Thoracic aorta (tissue), 2 donors: ENCODE results near the gene EMX1. TPM values are rescaled to one million over a fixed set of nuclear protein-coding genes. Genes with fewer than 3 reads are reported as not detected.

Source experiments
- ATAC-seq: fragments of 150-250 bp; one replicate; pipeline ENCODE4 v1.8.0; 2017; ENCODE audit warnings: low read depth; ENCODE audit not compliant: insufficient number of reproducible peaks, low FRiP score
- DNase-seq: peaks from one replicate; pipeline ENCODE4 v3.0.0-alpha.2; 2020; ENCODE audit warnings: low spot score
- H3K27ac ChIP-seq, 2 donors: fragments of 200-600 bp; sonication (generic); 1 replicate in 1 of 2; 2 replicates in 1 of 2; pipeline ENCODE4 v1.5.1; 2016; ENCODE audit warnings: mild to moderate bottlenecking in 2 of 2, moderate library complexity in 2 of 2
- H3K27me3 ChIP-seq: fragments of 200-600 bp; sonication (generic); replicated peaks from 2 replicates; pipeline ENCODE4 v1.6.0; 2016; ENCODE audit warnings: mild to moderate bottlenecking; ENCODE audit not compliant: insufficient read depth
- H3K36me3 ChIP-seq: fragments of 200-600 bp; sonication (generic); one replicate; pipeline ENCODE4 v1.5.1; 2016
- H3K4me1 ChIP-seq, 2 donors: fragments of 200-600 bp; sonication (generic); 1 replicate in 1 of 2; 2 replicates in 1 of 2; pipeline versions ENCODE4 v1.5.1 to v1.6.0; 2016; ENCODE audit warnings: low read depth in 2 of 2, mild to moderate bottlenecking in 1 of 2; ENCODE audit not compliant: control insufficient read depth in 1 of 2
- H3K4me3 ChIP-seq: fragments of 200-600 bp; sonication (generic); 2 replicates; pipeline ENCODE4 v1.5.1; 2016; ENCODE audit warnings: mild to moderate bottlenecking
- H3K9me3 ChIP-seq: fragments of 200-600 bp; sonication (generic); 2 replicates; pipeline ENCODE4 v1.5.1; 2016
- total RNA-seq, 2 donors: library from RNA; depleted of rRNA; stranded (reverse); fragments of >200 nt; gene quantifications; one replicate each; pipeline versions ENCODE4 v1.1.0 to v1.2.3, GENCODE V29; 2016
- TF ChIP-seq, protein P1 (sequence below): fragments of 200-600 bp; sonication (generic); IDR thresholded peaks from one replicate; pipeline ENCODE4 v1.5.1; 2019; ENCODE audit warnings: antibody characterized with exemption

EMX1 gene
- total RNA-seq, 2 donors from 2014 or later = not detected

DNA sequence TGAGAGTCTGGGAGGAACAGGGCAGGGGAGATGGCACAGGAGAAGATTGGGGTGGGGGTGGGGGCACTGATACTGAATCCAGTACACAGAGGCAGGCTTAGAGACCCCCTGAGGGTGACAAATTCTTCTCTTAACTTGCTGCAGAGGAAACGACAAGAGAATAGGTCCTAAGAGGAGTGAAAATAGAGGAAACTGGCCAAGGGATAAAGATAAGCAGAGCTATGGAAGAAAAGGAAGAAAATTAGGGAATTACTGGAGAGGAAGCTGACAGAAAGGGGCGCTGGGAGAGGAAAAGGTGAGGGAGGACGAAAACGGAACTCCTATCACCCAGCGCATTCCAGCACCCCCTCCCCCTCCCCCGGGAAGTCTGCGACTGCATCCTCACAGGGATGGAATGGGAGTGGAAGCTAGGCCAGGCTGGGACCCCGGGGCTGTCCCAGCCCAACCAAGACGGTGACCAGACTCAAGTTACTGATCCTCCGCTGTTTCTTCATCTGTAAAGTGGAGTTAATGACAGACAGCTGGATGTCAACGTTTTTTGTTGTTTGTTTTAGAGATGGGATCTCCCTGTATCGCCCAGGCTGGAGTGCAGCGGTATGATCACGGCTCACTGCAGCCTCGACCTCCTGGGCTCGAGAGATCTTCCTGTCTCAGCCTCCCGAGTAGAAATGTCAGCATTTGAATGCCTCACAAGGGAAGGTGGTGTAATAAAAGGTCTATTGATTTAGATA lies 2.6 kb upstream of the EMX1 start:
- H3K9me3 ChIP-seq = no peaks in the 10 kb centered on the region
- peaks cover 28 to 38% of the 10 kb centered on the region in 2 donors for H3K4me1 ChIP-seq
- peak overlapping the region in 1 of 2 donors; percentile 9 for H3K27ac ChIP-seq
- TF ChIP-seq, protein P1, sequence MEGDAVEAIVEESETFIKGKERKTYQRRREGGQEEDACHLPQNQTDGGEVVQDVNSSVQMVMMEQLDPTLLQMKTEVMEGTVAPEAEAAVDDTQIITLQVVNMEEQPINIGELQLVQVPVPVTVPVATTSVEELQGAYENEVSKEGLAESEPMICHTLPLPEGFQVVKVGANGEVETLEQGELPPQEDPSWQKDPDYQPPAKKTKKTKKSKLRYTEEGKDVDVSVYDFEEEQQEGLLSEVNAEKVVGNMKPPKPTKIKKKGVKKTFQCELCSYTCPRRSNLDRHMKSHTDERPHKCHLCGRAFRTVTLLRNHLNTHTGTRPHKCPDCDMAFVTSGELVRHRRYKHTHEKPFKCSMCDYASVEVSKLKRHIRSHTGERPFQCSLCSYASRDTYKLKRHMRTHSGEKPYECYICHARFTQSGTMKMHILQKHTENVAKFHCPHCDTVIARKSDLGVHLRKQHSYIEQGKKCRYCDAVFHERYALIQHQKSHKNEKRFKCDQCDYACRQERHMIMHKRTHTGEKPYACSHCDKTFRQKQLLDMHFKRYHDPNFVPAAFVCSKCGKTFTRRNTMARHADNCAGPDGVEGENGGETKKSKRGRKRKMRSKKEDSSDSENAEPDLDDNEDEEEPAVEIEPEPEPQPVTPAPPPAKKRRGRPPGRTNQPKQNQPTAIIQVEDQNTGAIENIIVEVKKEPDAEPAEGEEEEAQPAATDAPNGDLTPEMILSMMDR = no peak
- DNase-seq = no peak
- peaks cover 36% of the 10 kb centered on the region for H3K27me3 ChIP-seq
- H3K36me3 ChIP-seq = no peaks in the 10 kb centered on the region
- no peak for ATAC-seq
- no peak overlapping the region for H3K4me3 ChIP-seq

DNA sequence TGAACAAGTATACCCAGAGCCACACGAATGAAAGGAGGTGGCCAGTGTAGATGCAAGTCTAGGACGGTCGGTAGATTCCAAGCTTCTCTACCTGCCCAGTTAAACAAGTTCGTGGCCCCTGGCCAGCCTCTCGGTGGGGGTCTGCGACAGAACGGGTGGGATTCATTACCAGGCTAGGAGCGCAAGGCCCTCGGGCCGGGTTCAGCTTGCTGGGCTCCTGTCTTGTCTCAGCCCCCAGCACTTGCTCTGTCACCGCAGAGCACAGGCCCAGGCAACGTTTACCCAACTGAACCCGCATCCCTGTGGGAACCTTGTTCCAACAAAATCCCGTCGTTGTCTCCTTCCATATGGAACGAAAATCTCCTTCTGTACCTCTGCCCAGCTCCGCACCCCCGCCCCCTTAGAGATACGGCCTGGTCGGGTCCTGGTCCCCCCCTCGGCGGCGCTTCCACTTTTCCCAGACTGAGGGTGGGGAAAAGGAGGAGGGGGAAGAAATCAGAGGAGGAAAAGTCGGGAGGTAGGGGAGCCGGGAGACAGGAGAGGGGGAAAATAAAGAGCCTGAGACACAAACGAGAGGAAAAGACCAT lies 1.9 kb upstream of the EMX1 start:
- Histone ChIP-seq H3K4me1 (peaks cover 34 to 44% of the 10 kb centered on the region in 2 donors), H3K36me3 (no peaks in the 10 kb centered on the region), H3K27me3 (peaks cover 41% of the 10 kb centered on the region), H3K9me3 (no peaks in the 10 kb centered on the region), H3K4me3 (peak overlapping the region; percentile 66), H3K27ac (no peak overlapping the region)
- DNase-seq = no peak
- no peak for ATAC-seq
- TF ChIP-seq, protein P1 = no peak

DNA sequence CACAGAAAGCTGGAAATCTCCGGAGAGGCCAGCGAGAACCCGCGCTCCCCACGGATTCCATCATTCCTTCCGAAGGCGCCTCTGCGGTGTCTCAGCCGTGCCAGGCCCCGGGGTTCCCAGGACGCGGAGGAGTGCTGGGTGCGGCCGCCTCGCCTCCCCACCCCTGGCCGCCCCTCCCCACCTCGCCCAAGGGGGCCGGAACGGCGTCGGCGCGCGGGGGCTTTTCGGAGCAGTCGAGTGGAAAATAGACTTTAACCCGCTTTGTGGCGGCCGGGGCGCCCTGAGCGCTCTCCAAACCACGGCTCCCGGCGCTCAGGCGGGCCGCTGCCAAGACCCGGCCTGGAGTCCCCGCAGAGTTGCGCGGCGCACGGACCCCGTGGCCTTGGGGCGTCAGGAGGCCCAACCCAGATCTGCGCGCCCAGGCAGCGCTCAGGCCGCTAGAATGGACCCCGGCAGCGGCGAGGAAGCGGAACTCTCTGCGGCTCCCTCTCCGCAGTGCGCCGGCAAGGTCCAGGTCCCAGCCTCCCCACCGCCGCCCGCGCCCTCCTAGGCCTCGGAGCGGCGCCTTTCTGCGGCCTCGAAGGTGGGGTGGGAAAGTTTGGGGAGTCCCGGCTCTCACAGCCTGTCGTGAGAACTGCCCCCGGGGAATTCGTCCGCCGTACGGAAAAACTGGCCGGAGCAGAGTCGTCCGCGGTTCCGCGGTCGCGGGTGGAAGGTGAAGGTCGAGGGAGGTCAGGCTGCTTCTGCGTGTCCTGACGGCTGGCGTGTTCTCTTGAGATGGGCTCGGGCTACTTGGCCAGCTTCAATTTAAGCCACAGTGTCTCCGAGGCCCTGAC lies 1.2 kb upstream of the EMX1 start:
- Histone ChIP-seq H3K9me3 (no peaks in the 10 kb centered on the region), H3K27ac (no peak overlapping the region), H3K4me1 (peaks cover 38 to 51% of the 10 kb centered on the region in 2 donors), H3K27me3 (peaks cover 44% of the 10 kb centered on the region), H3K4me3 (peak overlapping the region; percentile 66), H3K36me3 (no peaks in the 10 kb centered on the region)
- DNase-seq (no peak), ATAC-seq (no peak)
- TF ChIP-seq, protein P1 = no peak

GRCh38 chr2:72916743-72917137 lies 579 bp upstream of the EMX1 start:
- Histone ChIP-seq H3K4me3 (peak overlapping the region; percentile 66), H3K36me3 (no peaks in the 10 kb centered on the region), H3K4me1 (peaks cover 38 to 51% of the 10 kb centered on the region in 2 donors), H3K27ac (no peak overlapping the region), H3K27me3 (peaks cover 42% of the 10 kb centered on the region), H3K9me3 (no peaks in the 10 kb centered on the region)
- DNase-seq = no peak
- no peak for ATAC-seq
- TF ChIP-seq, protein P1 = no peak
